H9 (cell line): Measurements from ENCODE around the gene NDUFA6. TPM values are rescaled to one million over a fixed set of nuclear protein-coding genes. Genes with fewer than 3 reads are reported as not detected.

ENCODE experiments used
- DNase-seq: peaks from one replicate; pipeline ENCODE4 v3.0.0-alpha.2; 2017
- H2AFZ ChIP-seq: one replicate; pipeline ENCODE4 v1.6.1; 2013; ENCODE audit warnings: mild to moderate bottlenecking, low read length, control low read depth, moderate library complexity
- H2AK5ac ChIP-seq: 2 replicates; pipeline ENCODE4 v1.6.1; 2013; ENCODE audit warnings: low read length, control low read depth, mixed read lengths; ENCODE audit not compliant: insufficient read length
- H2BK120ac ChIP-seq: one replicate; pipeline ENCODE4 v1.6.1; 2013; ENCODE audit warnings: low read depth, mild to moderate bottlenecking, low read length, control low read depth, inconsistent platforms; ENCODE audit not compliant: poor library complexity, severe bottlenecking
- H2BK12ac ChIP-seq: 2 replicates; pipeline ENCODE4 v1.6.1; 2013; ENCODE audit warnings: low read length, control low read depth, mixed read lengths, low read depth; ENCODE audit not compliant: insufficient read length
- H2BK15ac ChIP-seq: 2 replicates; pipeline ENCODE4 v1.6.1; 2013; ENCODE audit warnings: low read depth, low read length, control low read depth
- H2BK20ac ChIP-seq: one replicate; pipeline ENCODE4 v1.6.1; 2013; ENCODE audit warnings: low read depth, mild to moderate bottlenecking, low read length, control low read depth, inconsistent platforms; ENCODE audit not compliant: poor library complexity, severe bottlenecking
- H2BK5ac ChIP-seq: 2 replicates; pipeline ENCODE4 v1.6.1; 2013; ENCODE audit warnings: low read length, control low read depth, mixed read lengths; ENCODE audit not compliant: insufficient read length
- H3K14ac ChIP-seq: 2 replicates; pipeline ENCODE4 v1.6.1; 2013; ENCODE audit warnings: low read length, control low read depth; ENCODE audit not compliant: insufficient read depth
- H3K18ac ChIP-seq: 2 replicates; pipeline ENCODE4 v1.6.1; 2013; ENCODE audit warnings: low read depth, mild to moderate bottlenecking, mixed read lengths, low read length, control low read depth; ENCODE audit not compliant: insufficient read length
- H3K23ac ChIP-seq: 2 replicates; pipeline ENCODE4 v1.6.1; 2013; ENCODE audit warnings: low read length, control low read depth, mixed read lengths, low read depth; ENCODE audit not compliant: insufficient read length
- H3K23me2 ChIP-seq: 2 replicates; pipeline ENCODE4 v1.6.1; 2013; ENCODE audit warnings: low read depth, mild to moderate bottlenecking, mixed read lengths, low read length, control low read depth; ENCODE audit not compliant: insufficient read length, poor library complexity, severe bottlenecking
- H3K27ac ChIP-seq: 2 replicates; pipeline ENCODE4 v1.5.1; 2013; ENCODE audit warnings: low read length, control low read depth, mixed read lengths, low read depth; ENCODE audit not compliant: insufficient read length
- H3K27me3 ChIP-seq: 2 replicates; pipeline ENCODE4 v1.6.1; 2013; ENCODE audit warnings: low read length, control low read depth, inconsistent platforms; ENCODE audit not compliant: insufficient read depth
- H3K4ac ChIP-seq: 2 replicates; pipeline ENCODE4 v1.6.1; 2013; ENCODE audit warnings: low read depth, mild to moderate bottlenecking, control low read depth, inconsistent platforms, low read length, moderate library complexity
- H3K4me1 ChIP-seq: 2 replicates; pipeline ENCODE4 v1.6.1; 2013; ENCODE audit warnings: low read length, control low read depth, inconsistent platforms; ENCODE audit not compliant: insufficient read depth
- H3K4me2 ChIP-seq: 2 replicates; pipeline ENCODE4 v1.6.1; 2013; ENCODE audit warnings: low read length, control low read depth, mixed read lengths; ENCODE audit not compliant: insufficient read length, insufficient read depth
- H3K56ac ChIP-seq: 2 replicates; pipeline ENCODE4 v1.6.1; 2013; ENCODE audit warnings: low read depth, mild to moderate bottlenecking, mixed read lengths, low read length, control low read depth; ENCODE audit not compliant: insufficient read length
- H3K79me1 ChIP-seq: 2 replicates; pipeline ENCODE4 v1.6.1; 2013; ENCODE audit warnings: low read depth, mild to moderate bottlenecking, moderate library complexity, low read length, control low read depth, inconsistent platforms; ENCODE audit not compliant: insufficient read depth, poor library complexity, severe bottlenecking
- H3K79me2 ChIP-seq: 2 replicates; pipeline ENCODE4 v1.6.1; 2013; ENCODE audit warnings: low read length, control low read depth, inconsistent platforms; ENCODE audit not compliant: insufficient read depth
- H3K9ac ChIP-seq: 2 replicates; pipeline ENCODE4 v1.6.1; 2013; ENCODE audit warnings: low read length, control low read depth, mixed read lengths; ENCODE audit not compliant: insufficient read length; ENCODE audit errors: extremely low read depth
- H3K9me3 ChIP-seq: one replicate; pipeline ENCODE4 v1.6.1; 2013; ENCODE audit warnings: low read depth, low read length, inconsistent platforms; ENCODE audit not compliant: control insufficient read depth
- H3T11ph ChIP-seq: one replicate; pipeline ENCODE4 v1.6.1; 2013; ENCODE audit warnings: mild to moderate bottlenecking, low read length, control low read depth, inconsistent platforms
- H4K20me1 ChIP-seq: one replicate; pipeline ENCODE4 v1.6.1; 2013; ENCODE audit not compliant: control insufficient read depth, insufficient read length, insufficient read depth
- H4K5ac ChIP-seq: 2 replicates; pipeline ENCODE4 v1.6.1; 2013; ENCODE audit warnings: low read depth, mild to moderate bottlenecking, mixed read lengths, low read length, control low read depth; ENCODE audit not compliant: insufficient read length
- H4K8ac ChIP-seq: replicated peaks from 2 replicates; pipeline ENCODE4 v1.6.1; 2013; ENCODE audit warnings: low read length, control low read depth, mixed read lengths, low read depth; ENCODE audit not compliant: insufficient read length
- H4K91ac ChIP-seq: 2 replicates; pipeline ENCODE4 v1.6.1; 2013; ENCODE audit warnings: low read depth, mild to moderate bottlenecking, moderate library complexity, mixed read lengths, low read length, control low read depth; ENCODE audit not compliant: insufficient read length
- H3K27ac Mint-ChIP-seq, 3 experiments: 2 replicates in 2 of 3; 3 replicates in 1 of 3; pipeline ENCODE4 v1.8.0; 2020 to 2021; ENCODE audit warnings: mixed read lengths in 3 of 3, mild to moderate bottlenecking in 1 of 3, moderate library complexity in 1 of 3
- H3K27me3 Mint-ChIP-seq: 2 replicates; pipeline ENCODE4 v1.8.0; 2021; ENCODE audit warnings: low read depth, mild to moderate bottlenecking, moderate library complexity, mixed read lengths
- H3K36me3 Mint-ChIP-seq, 3 experiments: 2 replicates in 2 of 3; 3 replicates in 1 of 3; pipeline ENCODE4 v1.8.0; 2020 to 2021; ENCODE audit warnings: low read depth in 3 of 3, mixed read lengths in 3 of 3; ENCODE audit not compliant: insufficient read depth in 1 of 3
- H3K4me1 Mint-ChIP-seq, 2 experiments: 2 replicates each; pipeline ENCODE4 v1.8.0; 2020; ENCODE audit warnings: mixed read lengths in 2 of 2
- H3K4me3 Mint-ChIP-seq, 2 experiments: 2 replicates in 1 of 2; 3 replicates in 1 of 2; pipeline ENCODE4 v1.8.0; 2020 to 2021; ENCODE audit warnings: mild to moderate bottlenecking in 2 of 2, mixed read lengths in 2 of 2, moderate library complexity in 1 of 2
- H3K9me3 Mint-ChIP-seq, 2 experiments: 2 replicates in 1 of 2; 3 replicates in 1 of 2; pipeline ENCODE4 v1.8.0; 2020; ENCODE audit warnings: mild to moderate bottlenecking in 2 of 2, mixed read lengths in 2 of 2, moderate library complexity in 1 of 2
- whole genome bisulfite sequencing: extraction: QIAGEN DNeasy Blood & Tissue Kit; methylation state at CpG from one replicate; pipeline ENCODE4 v1.1.7; 2013; ENCODE audit warnings: missing lambda C conversion rate, low lambda C conversion rate, mixed read lengths; ENCODE audit not compliant: insufficient read length; ENCODE audit errors: extremely low coverage; 5-methylcytosine and 5-hydroxymethylcytosine counted together
- total RNA-seq: library from RNA; stranded (reverse); gene quantifications from 2 replicates; pipeline ENCODE4 v1.2.1, GENCODE V29; 2021
- TF ChIP-seq, protein P1 (sequence below): fragments of 200-600 bp; sonication (generic); conservative IDR thresholded peaks from 3 replicates; pipeline ENCODE4 v1.8.0; 2021; ENCODE audit warnings: antibody characterized with exemption, mild to moderate bottlenecking

NDUFA6 gene
- total RNA-seq, 1 experiment from 2014 or later: 91.7 TPM

DNA sequence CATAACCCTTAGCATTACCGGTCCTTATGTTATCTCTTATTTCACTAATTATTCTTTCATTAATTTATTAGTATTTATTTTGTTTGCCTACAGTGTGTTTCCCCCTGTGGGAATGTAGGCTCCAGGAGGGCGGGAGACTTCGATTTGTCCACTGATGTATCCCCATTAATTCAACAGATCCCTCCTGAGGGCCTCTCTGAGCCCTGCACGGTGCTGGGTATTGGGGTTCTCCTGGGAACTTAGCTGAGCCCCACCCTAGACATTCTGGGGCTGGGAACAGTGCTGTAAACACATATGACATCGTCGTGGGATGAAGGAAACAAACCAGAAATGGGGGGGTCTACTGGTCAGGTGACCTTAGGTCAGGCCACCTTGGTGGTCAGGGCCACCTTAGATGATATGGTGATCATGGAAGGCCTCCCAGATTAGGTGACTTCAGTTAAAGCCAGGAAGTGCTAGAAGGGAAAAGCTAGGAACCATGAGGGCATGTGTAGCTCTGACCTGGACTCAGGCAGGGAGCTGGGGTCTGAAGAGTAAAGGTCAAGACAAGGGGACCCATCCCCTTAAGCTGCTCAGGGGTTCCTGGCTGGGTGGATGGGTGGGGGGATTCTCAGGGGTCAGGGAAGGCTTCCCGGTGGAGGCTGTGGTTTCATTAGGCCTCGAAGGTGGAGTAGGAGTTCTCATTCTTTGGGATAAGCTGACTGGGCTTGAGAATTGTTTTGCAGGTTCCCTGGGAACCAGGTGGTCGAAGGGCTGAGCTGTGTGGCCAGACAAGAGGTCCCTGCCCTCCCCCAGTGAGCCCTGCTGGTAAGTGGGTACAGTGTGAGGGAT is 15.5 kb downstream of the NDUFA6 start:
- Histone ChIP-seq H3K9me3 (no peaks in the 10 kb centered on the region), H3K79me2 (no peaks in the 10 kb centered on the region), H3K18ac (no peak overlapping the region), H3K9ac (no peak overlapping the region), H3K4me2 (no peak overlapping the region), H2BK12ac (no peak overlapping the region), H2BK15ac (no peak overlapping the region), H3K4ac (no peak overlapping the region), H4K91ac (no peak overlapping the region), H2AFZ (no peak overlapping the region), H3T11ph (no peak overlapping the region), H3K14ac (no peak overlapping the region), H3K27me3 (no peaks in the 10 kb centered on the region), H4K5ac (no peak overlapping the region), H3K56ac (no peak overlapping the region), H2AK5ac (no peak overlapping the region), H2BK120ac (no peak overlapping the region), H3K79me1 (no peaks in the 10 kb centered on the region), H3K23ac (no peak overlapping the region), H4K8ac (no peak overlapping the region), H3K4me1 (no peaks in the 10 kb centered on the region), H2BK20ac (no peak overlapping the region), H4K20me1 (no peaks in the 10 kb centered on the region), H2BK5ac (no peak overlapping the region), H3K23me2 (peaks cover 5% of the 10 kb centered on the region), H3K27ac (no peak overlapping the region)
- no peaks in the 10 kb centered on the region; a peak in 1 of 5 replicates for H3K9me3 Mint-ChIP-seq
- WGBS: no CpG with 5 or more reads among the region's 9 CpGs
- H3K27me3 Mint-ChIP-seq: peaks cover 6% of the 10 kb centered on the region; the same call in 1 of the 2 replicates
- no peak for DNase-seq
- H3K4me1 Mint-ChIP-seq: peaks cover 25 to 30% of the 10 kb centered on the region in 2 experiments
- H3K27ac Mint-ChIP-seq: no peak overlapping the region; a peak in 1 of 7 replicates
- H3K36me3 Mint-ChIP-seq: peaks cover 0 to 1% (median 0%) of the 10 kb centered on the region in 3 experiments; a peak in 2 of 7 replicates
- no peak overlapping the region for H3K4me3 Mint-ChIP-seq
- TF ChIP-seq, protein P1, sequence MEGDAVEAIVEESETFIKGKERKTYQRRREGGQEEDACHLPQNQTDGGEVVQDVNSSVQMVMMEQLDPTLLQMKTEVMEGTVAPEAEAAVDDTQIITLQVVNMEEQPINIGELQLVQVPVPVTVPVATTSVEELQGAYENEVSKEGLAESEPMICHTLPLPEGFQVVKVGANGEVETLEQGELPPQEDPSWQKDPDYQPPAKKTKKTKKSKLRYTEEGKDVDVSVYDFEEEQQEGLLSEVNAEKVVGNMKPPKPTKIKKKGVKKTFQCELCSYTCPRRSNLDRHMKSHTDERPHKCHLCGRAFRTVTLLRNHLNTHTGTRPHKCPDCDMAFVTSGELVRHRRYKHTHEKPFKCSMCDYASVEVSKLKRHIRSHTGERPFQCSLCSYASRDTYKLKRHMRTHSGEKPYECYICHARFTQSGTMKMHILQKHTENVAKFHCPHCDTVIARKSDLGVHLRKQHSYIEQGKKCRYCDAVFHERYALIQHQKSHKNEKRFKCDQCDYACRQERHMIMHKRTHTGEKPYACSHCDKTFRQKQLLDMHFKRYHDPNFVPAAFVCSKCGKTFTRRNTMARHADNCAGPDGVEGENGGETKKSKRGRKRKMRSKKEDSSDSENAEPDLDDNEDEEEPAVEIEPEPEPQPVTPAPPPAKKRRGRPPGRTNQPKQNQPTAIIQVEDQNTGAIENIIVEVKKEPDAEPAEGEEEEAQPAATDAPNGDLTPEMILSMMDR: no peak
